Kidney (tissue), 14 donors: ENCODE data around the gene AP2A1. TPM values are rescaled to one million over a fixed set of nuclear protein-coding genes. Genes with fewer than 3 reads are reported as not detected.
A peak's percentile ranks its signal among the peaks of the same experiment; 100 is the strongest.

Experiments used
- DNase-seq, 5 donors: peaks; one replicate each; pipeline ENCODE4 v3.0.0-alpha.2; 2013 to 2020
- FAIRE-seq: peaks from 2 replicates; lab custom pipeline; 2012; peaks lifted over from hg19 to GRCh38; lab: Jason Lieb, UNC
- H3K27ac ChIP-seq, 2 donors: one replicate each; pipeline ENCODE4 v1.7.0; 2013; ENCODE audit warnings: low read depth in 2 of 2, low read length in 2 of 2, inconsistent platforms in 1 of 2
- H3K27me3 ChIP-seq: one replicate; pipeline ENCODE4 v1.7.1; 2013; ENCODE audit warnings: low read length, inconsistent platforms; ENCODE audit not compliant: control insufficient read depth, insufficient read depth
- H3K36me3 ChIP-seq, 3 donors: one replicate each; pipeline versions ENCODE4 v1.7.0 to v1.7.1; 2013; ENCODE audit warnings: low read length in 3 of 3, control low read depth in 1 of 3, inconsistent platforms in 1 of 3; ENCODE audit not compliant: insufficient read depth in 3 of 3, control insufficient read depth in 2 of 3
- H3K4me1 ChIP-seq, 3 donors: one replicate each; pipeline versions ENCODE4 v1.7.0 to v1.7.1; 2013; ENCODE audit warnings: low read length in 3 of 3, inconsistent platforms in 1 of 3, low read depth in 1 of 3; ENCODE audit not compliant: control insufficient read depth in 2 of 3, insufficient read depth in 2 of 3
- H3K4me3 ChIP-seq, 3 donors: one replicate each; pipeline versions ENCODE4 v1.7.0 to v1.8.1; 2013; ENCODE audit warnings: low read length in 3 of 3, control low read depth in 1 of 3, inconsistent platforms in 1 of 3
- H3K9ac ChIP-seq, 3 donors: one replicate each; pipeline versions ENCODE4 v1.7.0 to v1.7.1; 2013; ENCODE audit warnings: low read length in 3 of 3, control low read depth in 1 of 3, inconsistent platforms in 1 of 3
- H3K9me3 ChIP-seq, 3 donors: one replicate each; pipeline versions ENCODE4 v1.7.0 to v1.7.1; 2013; ENCODE audit warnings: low read length in 3 of 3, control low read depth in 1 of 3, inconsistent platforms in 1 of 3; ENCODE audit not compliant: control insufficient read depth in 2 of 3, insufficient read depth in 1 of 3
- intact Hi-C: fragments of 100-400 bp; cut with DNase I; formaldehyde crosslinking; loops from one replicate; pipeline ENCODE4 v1.11.1; 2022
- polyA plus RNA-seq: library from polyadenylated mRNA; stranded (reverse); fragments of 350-450 nt; fragmentation: Illumina TruSeq; extraction: RNeasy Lipid Tissue Mini Kit (QIAGEN cat#74804); gene quantifications from one replicate; pipeline ENCODE4 v1.2.3, GENCODE V29; 2014; ENCODE audit warnings: low read depth, low replicate concordance; ENCODE audit not compliant: insufficient read depth
- total RNA-seq: library from RNA; stranded (reverse); fragmentation: NEBNext Ultra II Directional; extraction: Animal tissue kit (Norgen Biotek cat#: 25700); gene quantifications from one replicate; pipeline ENCODE4 v1.2.1, GENCODE V29; 2021
- TF ChIP-seq, protein P1 (sequence below): IDR thresholded peaks from 3 replicates; pipeline ENCODE4 v1.5.1; 2012; ENCODE audit warnings: mild to moderate bottlenecking, moderate library complexity, borderline replicate concordance; ENCODE audit not compliant: insufficient read depth; ENCODE audit errors: extremely low read depth
- donor health status: control.
- donor health status: control.
- donor health status: control.
- donor health status: control.
- donor health status: control.
- donor health status: DM: yes; HTN: yes; CAD: no.
- donor health status: Normal renal cell carcinoma (clear cell type).

AP2A1 gene
- total and polyA plus RNA-seq, 2 donors from 2014 or later, result 32.0 to 70.0 TPM

GRCh38 chr19:49853852-49854377 lies 87.1 kb downstream of the AP2A1 start:
- Histone ChIP-seq H3K27ac (no peak overlapping the region), H3K4me1 (peaks cover 0 to 17% (median 9%) of the 10 kb centered on the region in 3 donors), H3K27me3 (no peaks in the 10 kb centered on the region), H3K9ac (no peak overlapping the region), H3K36me3 (peaks cover 0 to 19% (median 9%) of the 10 kb centered on the region in 3 donors), H3K9me3 (no peaks in the 10 kb centered on the region), H3K4me3 (no peak overlapping the region)
- DNase-seq, result no peak
- TF ChIP-seq, protein P1, sequence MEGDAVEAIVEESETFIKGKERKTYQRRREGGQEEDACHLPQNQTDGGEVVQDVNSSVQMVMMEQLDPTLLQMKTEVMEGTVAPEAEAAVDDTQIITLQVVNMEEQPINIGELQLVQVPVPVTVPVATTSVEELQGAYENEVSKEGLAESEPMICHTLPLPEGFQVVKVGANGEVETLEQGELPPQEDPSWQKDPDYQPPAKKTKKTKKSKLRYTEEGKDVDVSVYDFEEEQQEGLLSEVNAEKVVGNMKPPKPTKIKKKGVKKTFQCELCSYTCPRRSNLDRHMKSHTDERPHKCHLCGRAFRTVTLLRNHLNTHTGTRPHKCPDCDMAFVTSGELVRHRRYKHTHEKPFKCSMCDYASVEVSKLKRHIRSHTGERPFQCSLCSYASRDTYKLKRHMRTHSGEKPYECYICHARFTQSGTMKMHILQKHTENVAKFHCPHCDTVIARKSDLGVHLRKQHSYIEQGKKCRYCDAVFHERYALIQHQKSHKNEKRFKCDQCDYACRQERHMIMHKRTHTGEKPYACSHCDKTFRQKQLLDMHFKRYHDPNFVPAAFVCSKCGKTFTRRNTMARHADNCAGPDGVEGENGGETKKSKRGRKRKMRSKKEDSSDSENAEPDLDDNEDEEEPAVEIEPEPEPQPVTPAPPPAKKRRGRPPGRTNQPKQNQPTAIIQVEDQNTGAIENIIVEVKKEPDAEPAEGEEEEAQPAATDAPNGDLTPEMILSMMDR, result no peak
- no peak for FAIRE-seq
- intact Hi-C loops, result no loop called here

- no peak for FAIRE-seq
- intact Hi-C loops, result no loop called here
These were observed 87.8 kb downstream of the AP2A1 start for GRCh38 chr19:49854378-49855263.

GRCh38 chr19:49855277-49855675 lies 88.5 kb downstream of the AP2A1 start:
- no peak for DNase-seq
- no peak for FAIRE-seq
- Histone ChIP-seq H3K9me3 (no peaks in the 10 kb centered on the region), H3K27me3 (no peaks in the 10 kb centered on the region), H3K27ac (no peak overlapping the region), H3K36me3 (peaks cover 0 to 24% (median 9%) of the 10 kb centered on the region in 3 donors), H3K4me1 (peaks cover 0 to 13% (median 9%) of the 10 kb centered on the region in 3 donors), H3K4me3 (no peak overlapping the region), H3K9ac (no peak overlapping the region)
- TF ChIP-seq, protein P1, result no peak
- intact Hi-C loops, result no loop called here

More at GRCh38 chr19:49854378-49855263, 87.8 kb downstream of the AP2A1 start:
- Histone ChIP-seq H3K9me3 (no peaks in the 10 kb centered on the region), H3K27ac (no peak overlapping the region), H3K36me3 (peaks cover 0 to 19% (median 9%) of the 10 kb centered on the region in 3 donors), H3K27me3 (no peaks in the 10 kb centered on the region), H3K4me1 (peaks cover 0 to 17% (median 9%) of the 10 kb centered on the region in 3 donors), H3K4me3 (no peak overlapping the region), H3K9ac (no peak overlapping the region)
- DNase-seq, result peak in 2 of 5 donors; percentile 58 to 79
- TF ChIP-seq, protein P1, result no peak
